IgD-negative memory B cell (primary cell): ENCODE data around the gene BRD1. TPM values are rescaled to one million over a fixed set of nuclear protein-coding genes. Genes with fewer than 3 reads are reported as not detected.

Experiments used
- H3K27ac Mint-ChIP-seq, 3 donors: one replicate each; pipeline ENCODE4 v1.8.0; 2020 to 2022; ENCODE audit warnings: mild to moderate bottlenecking in 3 of 3, mixed read lengths in 3 of 3, moderate library complexity in 1 of 3
- H3K27me3 Mint-ChIP-seq: one replicate; pipeline ENCODE4 v1.8.0; 2021; ENCODE audit warnings: mixed read lengths
- H3K36me3 Mint-ChIP-seq: one replicate; pipeline ENCODE4 v1.8.0; 2020; ENCODE audit warnings: mild to moderate bottlenecking, mixed read lengths
- H3K4me1 Mint-ChIP-seq, 3 donors: one replicate each; pipeline ENCODE4 v1.8.0; 2020 to 2022; ENCODE audit warnings: mixed read lengths in 3 of 3, mild to moderate bottlenecking in 1 of 3
- H3K4me3 Mint-ChIP-seq, 4 donors: one replicate each; pipeline ENCODE4 v1.8.0; 2020 to 2022; ENCODE audit warnings: mild to moderate bottlenecking in 4 of 4, mixed read lengths in 4 of 4, moderate library complexity in 3 of 4
- H3K9me3 Mint-ChIP-seq, 3 donors: one replicate each; pipeline ENCODE4 v1.8.0; 2020 to 2021; ENCODE audit warnings: mixed read lengths in 3 of 3, mild to moderate bottlenecking in 1 of 3
- polyA plus RNA-seq: library from polyadenylated mRNA; unstranded; fragments of 300-500 nt; fragmentation: Illumina TruSeq; gene quantifications from one replicate; pipeline ENCODE4 v1.2.3, GENCODE V29; 2021

BRD1 gene
- polyA plus RNA-seq, 1 donor from 2014 or later, result 3.1 TPM

GRCh38 chr22:49749227-49749626, 78.4 kb downstream of the BRD1 start:
- Mint-ChIP-seq H3K4me1 (no peaks in the 10 kb centered on the region), H3K27ac (no peak overlapping the region), H3K9me3 (peaks cover 15 to 31% (median 28%) of the 10 kb centered on the region in 3 donors), H3K36me3 (peaks cover 2% of the 10 kb centered on the region), H3K27me3 (peaks cover 9% of the 10 kb centered on the region), H3K4me3 (no peak overlapping the region)

GRCh38 chr22:49748514-49748913, 79.2 kb downstream of the BRD1 start:
- Mint-ChIP-seq H3K9me3 (peaks cover 19 to 37% (median 32%) of the 10 kb centered on the region in 3 donors), H3K4me1 (no peaks in the 10 kb centered on the region), H3K4me3 (no peak overlapping the region), H3K36me3 (peaks cover 2% of the 10 kb centered on the region), H3K27ac (no peak overlapping the region), H3K27me3 (peaks cover 9% of the 10 kb centered on the region)

DNA sequence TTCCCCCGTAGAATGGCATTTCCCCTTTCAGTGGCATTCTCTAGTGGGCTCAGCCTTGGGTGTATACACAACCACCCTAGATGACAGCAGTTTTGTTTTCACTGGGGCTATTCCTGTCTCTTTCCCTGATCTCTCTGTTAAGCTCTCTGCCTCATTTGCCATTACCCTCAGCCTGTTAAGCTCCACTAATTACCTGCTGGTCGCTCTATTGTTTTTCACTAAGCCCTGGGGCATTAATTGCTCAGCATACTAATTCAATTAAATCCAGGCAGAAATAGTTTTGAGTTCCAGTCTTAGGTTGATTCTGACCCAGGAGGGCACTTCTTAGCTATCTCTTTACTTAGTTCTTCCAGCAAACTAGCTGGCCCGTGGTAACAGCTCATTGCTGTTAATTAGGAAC, 80.0 kb downstream of the BRD1 start:
- Mint-ChIP-seq H3K27me3 (peaks cover 9% of the 10 kb centered on the region), H3K36me3 (peaks cover 2% of the 10 kb centered on the region), H3K4me1 (no peaks in the 10 kb centered on the region), H3K9me3 (peaks cover 19 to 37% (median 32%) of the 10 kb centered on the region in 3 donors), H3K4me3 (no peak overlapping the region), H3K27ac (no peak overlapping the region)

GRCh38 chr22:49747130-49747529, 80.5 kb downstream of the BRD1 start:
- Mint-ChIP-seq H3K36me3 (peaks cover 2% of the 10 kb centered on the region), H3K27ac (no peak overlapping the region), H3K4me1 (no peaks in the 10 kb centered on the region), H3K9me3 (peaks cover 19 to 37% (median 32%) of the 10 kb centered on the region in 3 donors), H3K27me3 (peaks cover 13% of the 10 kb centered on the region), H3K4me3 (no peak overlapping the region)

GRCh38 chr22:49746065-49746464, 81.6 kb downstream of the BRD1 start:
- Mint-ChIP-seq H3K4me1 (no peaks in the 10 kb centered on the region), H3K27ac (no peak overlapping the region), H3K4me3 (no peak overlapping the region), H3K27me3 (peaks cover 12% of the 10 kb centered on the region), H3K9me3 (peaks cover 19 to 37% (median 32%) of the 10 kb centered on the region in 3 donors), H3K36me3 (peaks cover 2% of the 10 kb centered on the region)

GRCh38 chr22:49740242-49740641, 87.4 kb downstream of the BRD1 start:
- Mint-ChIP-seq H3K27ac (no peak overlapping the region), H3K27me3 (peaks cover 11% of the 10 kb centered on the region), H3K36me3 (no peaks in the 10 kb centered on the region), H3K4me3 (no peak overlapping the region), H3K9me3 (peaks cover 7 to 24% (median 21%) of the 10 kb centered on the region in 3 donors), H3K4me1 (no peaks in the 10 kb centered on the region)

DNA sequence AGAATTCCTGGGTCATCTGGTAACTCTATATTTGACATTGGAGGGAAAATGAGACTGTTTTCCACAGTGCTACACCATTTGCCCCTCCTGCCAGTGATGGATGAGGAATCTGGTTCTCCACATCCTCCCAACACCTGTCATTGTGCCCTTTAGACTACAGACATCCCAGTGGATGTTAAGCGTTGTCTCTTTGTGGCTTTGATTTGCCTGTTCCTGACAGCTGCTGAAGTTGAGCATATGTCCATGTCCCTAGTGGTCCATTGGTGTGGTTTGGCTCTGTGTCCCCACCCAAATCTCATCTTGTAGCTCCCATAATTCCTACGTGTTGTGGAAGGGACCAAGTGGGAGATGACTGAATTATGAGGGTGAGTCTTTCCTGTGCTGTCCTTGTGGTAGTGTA, 88.5 kb downstream of the BRD1 start:
- peak overlapping the region in 1 of 3 donors; percentile 26 for H3K27ac Mint-ChIP-seq
- peaks cover 19% of the 10 kb centered on the region for H3K27me3 Mint-ChIP-seq
- no peaks in the 10 kb centered on the region for H3K36me3 Mint-ChIP-seq
- H3K4me3 Mint-ChIP-seq, result no peak overlapping the region
- peaks cover 7 to 15% (median 13%) of the 10 kb centered on the region in 3 donors for H3K9me3 Mint-ChIP-seq
- H3K4me1 Mint-ChIP-seq, result no peaks in the 10 kb centered on the region

- Mint-ChIP-seq H3K36me3 (no peaks in the 10 kb centered on the region), H3K4me3 (no peak overlapping the region), H3K27ac (no peak overlapping the region), H3K27me3 (peaks cover 19% of the 10 kb centered on the region), H3K4me1 (peaks cover 0 to 1% (median 0%) of the 10 kb centered on the region in 3 donors), H3K9me3 (peaks cover 4 to 11% (median 8%) of the 10 kb centered on the region in 3 donors)
Observed at GRCh38 chr22:49738566-49738965, 89.1 kb downstream of the BRD1 start.

GRCh38 chr22:49738006-49738405, 89.7 kb downstream of the BRD1 start:
- Mint-ChIP-seq H3K9me3 (peaks cover 6 to 11% (median 7%) of the 10 kb centered on the region in 3 donors), H3K4me1 (peaks cover 0 to 1% (median 0%) of the 10 kb centered on the region in 3 donors), H3K27me3 (peaks cover 22% of the 10 kb centered on the region), H3K27ac (no peak overlapping the region), H3K36me3 (no peaks in the 10 kb centered on the region), H3K4me3 (no peak overlapping the region)

DNA sequence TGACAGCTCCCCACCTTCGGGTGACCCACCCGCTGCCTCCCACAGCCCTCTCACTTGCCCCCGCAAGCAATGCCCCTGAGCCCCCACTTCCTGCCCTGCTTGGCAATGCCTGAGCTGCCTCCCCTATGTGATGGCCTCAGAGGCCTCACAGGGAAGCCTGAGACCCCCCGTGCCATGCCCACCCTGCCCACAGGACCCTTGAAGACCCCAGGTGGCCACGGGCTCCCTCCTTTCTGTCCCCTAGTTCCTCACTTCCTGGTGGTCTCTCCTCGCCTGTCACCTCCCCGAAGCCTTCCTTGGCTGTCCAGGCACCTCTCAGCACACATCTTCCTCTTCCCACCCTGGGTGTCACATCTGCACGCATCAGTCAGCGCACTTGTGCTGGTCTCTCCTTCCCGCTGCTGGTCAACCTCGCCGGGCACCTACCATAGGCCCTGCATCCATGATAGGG, 90.5 kb downstream of the BRD1 start:
- H3K27me3 Mint-ChIP-seq, result peaks cover 21% of the 10 kb centered on the region
- no peak overlapping the region for H3K27ac Mint-ChIP-seq
- no peak overlapping the region for H3K4me3 Mint-ChIP-seq
- peaks cover 0 to 1% (median 0%) of the 10 kb centered on the region in 3 donors for H3K4me1 Mint-ChIP-seq
- H3K36me3 Mint-ChIP-seq, result no peaks in the 10 kb centered on the region
- H3K9me3 Mint-ChIP-seq, result peaks cover 6 to 11% (median 7%) of the 10 kb centered on the region in 3 donors

DNA sequence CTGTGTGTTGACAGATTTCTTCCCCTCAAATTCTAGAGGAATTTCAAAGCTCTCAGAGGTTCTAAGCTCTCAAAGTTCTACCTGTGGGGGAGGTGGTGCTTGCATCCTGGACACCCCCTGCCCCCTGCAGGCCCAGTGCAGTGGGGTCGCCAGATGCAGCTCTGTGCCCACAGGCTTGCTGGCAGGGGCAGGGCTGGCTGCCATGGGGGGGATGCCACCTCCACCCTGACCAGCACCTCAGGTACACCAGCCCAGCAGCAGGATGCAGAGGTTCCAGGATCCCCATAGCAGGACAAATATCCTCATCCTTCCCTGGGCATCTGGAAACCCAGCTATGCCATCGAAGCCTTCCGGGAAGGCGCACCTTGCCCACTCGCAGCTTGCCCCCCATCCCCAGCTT, 91.1 kb downstream of the BRD1 start:
- Mint-ChIP-seq H3K36me3 (no peaks in the 10 kb centered on the region), H3K9me3 (peaks cover 6 to 11% (median 7%) of the 10 kb centered on the region in 3 donors), H3K4me1 (peaks cover 0 to 1% (median 0%) of the 10 kb centered on the region in 3 donors), H3K27ac (no peak overlapping the region), H3K4me3 (no peak overlapping the region), H3K27me3 (peaks cover 23% of the 10 kb centered on the region)

DNA sequence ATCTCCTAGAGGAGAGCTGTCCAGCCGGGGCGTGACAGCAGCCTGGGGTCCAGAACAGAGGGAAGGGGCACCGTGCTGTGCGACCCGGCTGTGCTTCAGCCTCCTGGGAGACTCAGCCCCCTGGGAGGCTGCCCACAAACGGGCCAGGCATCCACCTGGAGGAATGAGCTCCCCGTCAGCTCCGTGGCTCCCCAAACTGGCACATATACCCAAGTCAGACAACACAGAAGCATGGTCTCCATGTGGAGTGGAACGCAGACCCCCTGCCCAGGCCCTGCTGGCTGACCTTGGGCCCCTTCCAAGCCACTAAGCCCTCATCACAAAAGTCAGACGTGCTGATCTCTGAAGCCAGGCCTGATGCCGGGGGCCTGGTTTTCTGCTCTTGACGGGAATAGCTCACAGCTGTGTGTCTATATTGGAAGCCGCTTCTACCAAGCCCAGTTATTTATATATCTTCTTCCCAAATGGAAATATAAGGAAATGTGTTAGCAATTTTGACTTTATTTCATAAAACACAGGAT, 91.7 kb downstream of the BRD1 start:
- Mint-ChIP-seq H3K27me3 (peaks cover 28% of the 10 kb centered on the region), H3K27ac (no peak overlapping the region)

DNA sequence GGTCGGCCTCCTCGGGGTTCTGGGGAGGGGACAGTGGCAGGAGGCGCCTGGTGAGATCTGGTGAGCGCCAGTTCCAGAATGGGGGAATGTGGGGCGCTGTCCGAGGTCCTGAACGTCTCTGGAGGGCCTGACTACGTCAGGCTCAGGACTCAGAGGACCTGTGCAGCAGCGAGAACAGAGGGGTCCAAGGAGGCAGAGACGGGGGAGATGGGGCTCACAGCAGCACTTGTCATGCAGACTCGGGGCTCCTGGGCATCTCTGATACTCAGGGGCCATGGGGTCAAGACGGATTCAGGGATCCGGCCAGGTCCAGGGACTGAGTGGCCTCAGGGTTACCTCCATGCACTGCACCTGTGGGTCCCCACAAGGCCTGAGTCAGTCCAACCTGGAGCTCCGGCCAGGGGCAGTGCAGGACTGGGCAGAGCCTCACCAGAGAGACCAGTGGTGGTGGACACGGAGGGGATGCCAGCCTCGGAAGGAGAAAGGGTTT, 92.2 kb downstream of the BRD1 start:
- H3K4me1 Mint-ChIP-seq, result peaks cover 0 to 1% (median 0%) of the 10 kb centered on the region in 3 donors
- H3K36me3 Mint-ChIP-seq, result no peaks in the 10 kb centered on the region
- H3K27ac Mint-ChIP-seq, result no peak overlapping the region
- H3K4me3 Mint-ChIP-seq, result peak overlapping the region in 1 of 4 donors; percentile 22
- H3K9me3 Mint-ChIP-seq, result peaks cover 6 to 11% (median 7%) of the 10 kb centered on the region in 3 donors
- peaks cover 32% of the 10 kb centered on the region for H3K27me3 Mint-ChIP-seq

More for the DNA sequence above, 91.7 kb downstream of the BRD1 start:
- peaks cover 6 to 11% (median 7%) of the 10 kb centered on the region in 3 donors for H3K9me3 Mint-ChIP-seq
- no peak overlapping the region for H3K4me3 Mint-ChIP-seq
- H3K36me3 Mint-ChIP-seq, result no peaks in the 10 kb centered on the region
- H3K4me1 Mint-ChIP-seq, result peaks cover 0 to 1% (median 0%) of the 10 kb centered on the region in 3 donors

DNA sequence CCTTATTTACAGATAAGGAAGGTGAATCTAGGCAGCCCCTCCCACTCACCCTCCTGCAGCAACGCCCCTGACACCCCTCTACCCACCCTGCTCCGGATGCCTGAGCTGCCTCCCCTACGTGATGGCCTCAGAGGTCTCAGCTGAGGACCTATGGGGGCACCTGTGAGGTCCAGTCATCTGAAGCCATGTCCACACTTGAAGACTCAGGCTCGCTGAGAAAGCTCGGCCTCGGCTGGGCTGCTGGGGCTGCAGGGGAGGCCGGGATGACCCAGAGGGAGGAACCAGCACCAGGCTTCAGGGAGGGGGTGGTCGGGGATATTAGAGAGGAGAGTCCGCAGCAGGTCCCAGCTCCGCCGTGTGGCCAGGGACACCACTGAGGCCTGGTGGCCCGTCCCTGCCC, 92.8 kb downstream of the BRD1 start:
- peaks cover 32% of the 10 kb centered on the region for H3K27me3 Mint-ChIP-seq
- no peaks in the 10 kb centered on the region for H3K36me3 Mint-ChIP-seq
- H3K4me1 Mint-ChIP-seq, result peaks cover 0 to 1% (median 0%) of the 10 kb centered on the region in 3 donors
- no peak overlapping the region for H3K4me3 Mint-ChIP-seq
- no peak overlapping the region for H3K27ac Mint-ChIP-seq
- peaks cover 4 to 9% (median 4%) of the 10 kb centered on the region in 3 donors for H3K9me3 Mint-ChIP-seq

GRCh38 chr22:49734390-49734789, 93.3 kb downstream of the BRD1 start:
- Mint-ChIP-seq H3K9me3 (peaks cover 0 to 4% (median 3%) of the 10 kb centered on the region in 3 donors), H3K27ac (peak overlapping the region in 1 of 3 donors; percentile 54), H3K36me3 (no peaks in the 10 kb centered on the region), H3K27me3 (peaks cover 29% of the 10 kb centered on the region), H3K4me3 (no peak overlapping the region), H3K4me1 (peaks cover 0 to 1% (median 0%) of the 10 kb centered on the region in 3 donors)

GRCh38 chr22:49733631-49734030, 94.0 kb downstream of the BRD1 start:
- Mint-ChIP-seq H3K4me3 (no peak overlapping the region), H3K36me3 (no peaks in the 10 kb centered on the region), H3K27me3 (peaks cover 29% of the 10 kb centered on the region), H3K9me3 (peaks cover 0 to 3% (median 2%) of the 10 kb centered on the region in 3 donors), H3K27ac (no peak overlapping the region), H3K4me1 (peaks cover 0 to 1% (median 0%) of the 10 kb centered on the region in 3 donors)
